ENCODE measurements around the gene BRMS1L.
"Not testable (repeated sequence)": the region's sequence is repeated elsewhere in the genome, so short reads cannot be mapped to it uniquely, and the experiment has no call there.

BRMS1L gene

GRCh38 chr14:35824446-35825165, 1.5 kb upstream of the BRMS1L start:
- H3K27me3 ChIP-seq (replicated peaks in 2 of 5; ENCODE audit: control insufficient read depth in 4 of 5, insufficient read depth in 5 of 5, low read length in 4 of 5); H3K9me3 ChIP-seq (ENCODE audit: control extremely low read depth in 1 of 5, control insufficient read depth in 4 of 5, insufficient read depth in 2 of 5, low read depth in 1 of 5, low read length in 4 of 5); DNase-seq; H3K36me3 ChIP-seq (ENCODE audit: control insufficient read depth in 4 of 4, insufficient read depth in 4 of 4, low read length in 3 of 4); POLR2A ChIA-PET; H3K27ac ChIP-seq (ENCODE audit: insufficient read depth in 1 of 2, low read depth in 1 of 2, low read length in 2 of 2, poor library complexity in 1 of 2, severe bottlenecking in 2 of 2); CTCF ChIA-PET; H3K4me3 ChIP-seq (ENCODE audit: control insufficient read depth in 1 of 7, extremely low read depth in 1 of 7, insufficient read depth in 4 of 7, low read depth in 2 of 7, low read length in 6 of 7): not testable (repeated sequence)
- WGBS (ENCODE audit: insufficient coverage) = no CpG with 5 or more reads among the region's 55 CpGs
- peaks cover 3 to 17% (median 7%) of the 10 kb centered on the region in 4 experiments for H3K4me1 ChIP-seq (ENCODE audit: control extremely low read depth in 1 of 4, control insufficient read depth in 4 of 4, insufficient read depth in 4 of 4, low read length in 3 of 4)

GRCh38 chr14:35825968-35826217, 245 bp upstream of the BRMS1L start:
- Histone ChIP-seq H3K27me3 (replicated peaks in 2 of 5; ENCODE audit: control insufficient read depth in 4 of 5, insufficient read depth in 5 of 5, low read length in 4 of 5) (peaks cover 0 to 2% (median 0%) of the 10 kb centered on the region in 5 experiments), H3K27ac (ENCODE audit: insufficient read depth in 1 of 2, low read depth in 1 of 2, low read length in 2 of 2, poor library complexity in 1 of 2, severe bottlenecking in 2 of 2) (peak overlapping the region; percentile 22 to 63), H3K36me3 (ENCODE audit: control insufficient read depth in 4 of 4, insufficient read depth in 4 of 4, low read length in 3 of 4) (no peaks in the 10 kb centered on the region), H3K4me3 (ENCODE audit: control insufficient read depth in 1 of 7, extremely low read depth in 1 of 7, insufficient read depth in 4 of 7, low read depth in 2 of 7, low read length in 6 of 7) (peak overlapping the region in 6 of 7 experiments; percentile 63 to 100 (median 98)), H3K9me3 (ENCODE audit: control extremely low read depth in 1 of 5, control insufficient read depth in 4 of 5, insufficient read depth in 2 of 5, low read depth in 1 of 5, low read length in 4 of 5) (no peaks in the 10 kb centered on the region), H3K4me1 (ENCODE audit: control extremely low read depth in 1 of 4, control insufficient read depth in 4 of 4, insufficient read depth in 4 of 4, low read length in 3 of 4) (peaks cover 3 to 17% (median 7%) of the 10 kb centered on the region in 4 experiments)
- CTCF ChIA-PET = interaction anchor here (0.9 to 1.2 kb wide), 3 partner anchors 8 to 53 kb away, joined by 3 to 6 read pairs (median 5); no protein-coding TSS in a partner anchor
- DNase-seq = no peak
- 0% methylated on average over 6 of the region's 6 CpGs for WGBS (ENCODE audit: insufficient coverage)
- POLR2A ChIA-PET = no interaction called here

GRCh38 chr14:35826952-35827416, 846 bp downstream of the BRMS1L start:
- Histone ChIP-seq H3K4me1 (ENCODE audit: control extremely low read depth in 1 of 4, control insufficient read depth in 4 of 4, insufficient read depth in 4 of 4, low read length in 3 of 4) (peaks cover 3 to 17% (median 7%) of the 10 kb centered on the region in 4 experiments), H3K4me3 (ENCODE audit: control insufficient read depth in 1 of 7, extremely low read depth in 1 of 7, insufficient read depth in 4 of 7, low read depth in 2 of 7, low read length in 6 of 7) (peak overlapping the region; percentile 71 to 100 (median 98)), H3K27ac (ENCODE audit: insufficient read depth in 1 of 2, low read depth in 1 of 2, low read length in 2 of 2, poor library complexity in 1 of 2, severe bottlenecking in 2 of 2) (no peak overlapping the region), H3K9me3 (ENCODE audit: control extremely low read depth in 1 of 5, control insufficient read depth in 4 of 5, insufficient read depth in 2 of 5, low read depth in 1 of 5, low read length in 4 of 5) (no peaks in the 10 kb centered on the region), H3K27me3 (replicated peaks in 2 of 5; ENCODE audit: control insufficient read depth in 4 of 5, insufficient read depth in 5 of 5, low read length in 4 of 5) (peaks cover 0 to 2% (median 0%) of the 10 kb centered on the region in 5 experiments), H3K36me3 (ENCODE audit: control insufficient read depth in 4 of 4, insufficient read depth in 4 of 4, low read length in 3 of 4) (peaks cover 0 to 7% (median 4%) of the 10 kb centered on the region in 4 experiments)
- CTCF ChIA-PET = interaction anchor here (0.9 to 1.2 kb wide), 3 partner anchors 9 to 52 kb away, joined by 3 to 6 read pairs (median 5); no protein-coding TSS in a partner anchor
- DNase-seq = no peak
- POLR2A ChIA-PET = no interaction called here
- WGBS (ENCODE audit: insufficient coverage) = 3% methylated on average over 8 of the region's 11 CpGs

- ChIA-PET POLR2A (no interaction called here), CTCF (interaction anchor here (1.0 kb wide), 1 partner anchor 10 kb away, joined by 6 read pairs; no protein-coding TSS in a partner anchor)
- no peaks in the 10 kb centered on the region for H3K27me3 ChIP-seq (replicated peaks in 2 of 5; ENCODE audit: control insufficient read depth in 4 of 5, insufficient read depth in 5 of 5, low read length in 4 of 5)
- no peak for DNase-seq
- WGBS (ENCODE audit: insufficient coverage) = 96% methylated on average over 7 of the region's 11 CpGs
- H3K27ac ChIP-seq (ENCODE audit: insufficient read depth in 1 of 2, low read depth in 1 of 2, low read length in 2 of 2, poor library complexity in 1 of 2, severe bottlenecking in 2 of 2) = no peak overlapping the region
- H3K9me3 ChIP-seq (ENCODE audit: control extremely low read depth in 1 of 5, control insufficient read depth in 4 of 5, insufficient read depth in 2 of 5, low read depth in 1 of 5, low read length in 4 of 5) = no peaks in the 10 kb centered on the region
- peaks cover 0 to 8% (median 5%) of the 10 kb centered on the region in 4 experiments for H3K36me3 ChIP-seq (ENCODE audit: control insufficient read depth in 4 of 4, insufficient read depth in 4 of 4, low read length in 3 of 4)
- peaks cover 3 to 17% (median 7%) of the 10 kb centered on the region in 4 experiments for H3K4me1 ChIP-seq (ENCODE audit: control extremely low read depth in 1 of 4, control insufficient read depth in 4 of 4, insufficient read depth in 4 of 4, low read length in 3 of 4)
- H3K4me3 ChIP-seq (ENCODE audit: control insufficient read depth in 1 of 7, extremely low read depth in 1 of 7, insufficient read depth in 4 of 7, low read depth in 2 of 7, low read length in 6 of 7) = peak overlapping the region in 3 of 7 experiments; percentile 92 to 99 (median 98)
Measured at GRCh38 chr14:35827678-35828472, 1.7 kb downstream of the BRMS1L start.

GRCh38 chr14:35829449-35829848, 3.3 kb downstream of the BRMS1L start:
- no CpG with 5 or more reads among the region's 1 CpG for WGBS (ENCODE audit: insufficient coverage)
- Histone ChIP-seq H3K27ac (ENCODE audit: insufficient read depth in 1 of 2, low read depth in 1 of 2, low read length in 2 of 2, poor library complexity in 1 of 2, severe bottlenecking in 2 of 2) (no peak overlapping the region), H3K4me3 (ENCODE audit: control insufficient read depth in 1 of 7, extremely low read depth in 1 of 7, insufficient read depth in 4 of 7, low read depth in 2 of 7, low read length in 6 of 7) (no peak overlapping the region), H3K4me1 (ENCODE audit: control extremely low read depth in 1 of 4, control insufficient read depth in 4 of 4, insufficient read depth in 4 of 4, low read length in 3 of 4) (peaks cover 3 to 17% (median 7%) of the 10 kb centered on the region in 4 experiments), H3K27me3 (replicated peaks in 2 of 5; ENCODE audit: control insufficient read depth in 4 of 5, insufficient read depth in 5 of 5, low read length in 4 of 5) (no peaks in the 10 kb centered on the region), H3K36me3 (ENCODE audit: control insufficient read depth in 4 of 4, insufficient read depth in 4 of 4, low read length in 3 of 4) (peaks cover 0 to 12% (median 8%) of the 10 kb centered on the region in 4 experiments), H3K9me3 (ENCODE audit: control extremely low read depth in 1 of 5, control insufficient read depth in 4 of 5, insufficient read depth in 2 of 5, low read depth in 1 of 5, low read length in 4 of 5) (no peaks in the 10 kb centered on the region)
- ChIA-PET CTCF (no interaction called here), POLR2A (no interaction called here)
- DNase-seq = no peak

DNA sequence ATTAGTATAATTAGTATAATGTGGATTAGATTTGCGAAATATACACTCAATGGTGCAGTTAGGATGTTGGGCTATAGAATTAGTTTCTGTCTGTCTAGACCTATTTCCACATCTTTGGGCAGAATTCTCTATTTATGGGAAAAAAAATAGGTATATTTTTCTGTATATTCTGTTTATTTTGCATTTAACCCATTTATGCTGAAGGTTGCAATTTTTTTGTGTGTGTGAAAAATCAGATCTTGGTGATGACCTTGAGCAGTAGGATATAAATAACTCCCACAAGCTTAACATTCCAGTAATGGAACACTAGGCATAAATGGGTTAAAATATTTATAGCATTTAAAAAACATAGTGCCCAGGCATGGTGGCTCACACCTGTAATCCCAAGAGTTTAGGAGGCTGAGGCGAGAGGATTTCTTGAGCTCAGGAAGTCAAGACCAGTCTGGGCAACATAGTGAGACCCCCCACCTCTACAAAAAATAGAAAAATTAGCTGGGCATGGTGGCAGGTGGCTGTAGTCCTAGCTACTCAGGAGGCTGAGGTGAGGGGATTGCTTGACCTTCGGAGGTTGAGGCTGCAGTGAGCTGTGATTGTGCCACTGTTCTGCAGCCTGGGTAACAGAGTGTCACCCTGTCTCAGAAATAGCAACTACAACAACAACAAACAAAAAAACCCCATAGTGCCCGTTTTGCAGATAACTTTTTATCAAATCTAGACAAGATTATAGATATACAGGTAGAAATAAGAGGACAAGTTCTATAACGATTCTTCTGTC, 9.3 kb downstream of the BRMS1L start:
- no peaks in the 10 kb centered on the region for H3K27me3 ChIP-seq (replicated peaks in 2 of 5; ENCODE audit: control insufficient read depth in 4 of 5, insufficient read depth in 5 of 5, low read length in 4 of 5)
- no peaks in the 10 kb centered on the region for H3K4me1 ChIP-seq (ENCODE audit: control extremely low read depth in 1 of 4, control insufficient read depth in 4 of 4, insufficient read depth in 4 of 4, low read length in 3 of 4)
- no peak overlapping the region for H3K27ac ChIP-seq (ENCODE audit: insufficient read depth in 1 of 2, low read depth in 1 of 2, low read length in 2 of 2, poor library complexity in 1 of 2, severe bottlenecking in 2 of 2)
- no peak for DNase-seq
- H3K9me3 ChIP-seq (ENCODE audit: control extremely low read depth in 1 of 5, control insufficient read depth in 4 of 5, insufficient read depth in 2 of 5, low read depth in 1 of 5, low read length in 4 of 5) = peaks cover 0 to 1% (median 0%) of the 10 kb centered on the region in 5 experiments
- CTCF ChIA-PET = interaction anchor here (0.9 to 2.6 kb wide), 4 partner anchors 13 to 48 kb away, joined by 3 to 10 read pairs (median 6); no protein-coding TSS in a partner anchor
- H3K36me3 ChIP-seq (ENCODE audit: control insufficient read depth in 4 of 4, insufficient read depth in 4 of 4, low read length in 3 of 4) = peaks cover 4 to 36% (median 19%) of the 10 kb centered on the region in 4 experiments
- H3K4me3 ChIP-seq (ENCODE audit: control insufficient read depth in 1 of 7, extremely low read depth in 1 of 7, insufficient read depth in 4 of 7, low read depth in 2 of 7, low read length in 6 of 7) = no peak overlapping the region
- no CpG with 5 or more reads among the region's 5 CpGs for WGBS (ENCODE audit: insufficient coverage)
- POLR2A ChIA-PET = interaction anchor here (0.6 kb wide), 1 partner anchor 436 kb away, joined by 3 read pairs; no protein-coding TSS in a partner anchor

All from common myeloid progenitor, CD34-positive (primary cell).